Skeletal muscle satellite cell (primary cell): ENCODE results near the gene TPM1.

Experiments
- H3K27me3 ChIP-seq: 2 replicates; pipeline ENCODE4 v1.7.0; 2013; ENCODE audit warnings: low read length; ENCODE audit not compliant: control insufficient read depth, insufficient read depth
- H3K36me3 ChIP-seq: 2 replicates; pipeline ENCODE4 v1.7.0; 2013; ENCODE audit warnings: mild to moderate bottlenecking, control low read depth, low read length; ENCODE audit not compliant: insufficient read depth
- H3K4me1 ChIP-seq: 2 replicates; pipeline ENCODE4 v1.7.0; 2013; ENCODE audit warnings: low read length; ENCODE audit not compliant: control insufficient read depth, insufficient read depth
- H3K4me2 ChIP-seq: 2 replicates; pipeline ENCODE4 v1.7.0; 2013; ENCODE audit warnings: mild to moderate bottlenecking, low read length
- H3K4me3 ChIP-seq: 2 replicates; pipeline ENCODE4 v1.7.0; 2013; ENCODE audit warnings: low read length
- H3K9ac ChIP-seq: 2 replicates; pipeline ENCODE4 v1.7.0; 2013; ENCODE audit warnings: mild to moderate bottlenecking, low read depth, low read length, moderate library complexity
- H3K9me3 ChIP-seq: replicated peaks from 2 replicates; pipeline ENCODE4 v1.7.0; 2013; ENCODE audit warnings: mild to moderate bottlenecking, control low read depth, low read length

The TPM1 gene

GRCh38 chr15:63006032-63006878, 36.3 kb upstream of the TPM1 start:
- Histone ChIP-seq H3K27me3 (no peaks in the 10 kb centered on the region), H3K4me2 (no peak overlapping the region), H3K4me3 (no peak overlapping the region), H3K36me3 (no peaks in the 10 kb centered on the region), H3K9ac (no peak overlapping the region), H3K4me1 (no peaks in the 10 kb centered on the region), H3K9me3 (no peaks in the 10 kb centered on the region)

- Histone ChIP-seq H3K9ac (no peak overlapping the region), H3K36me3 (no peaks in the 10 kb centered on the region), H3K4me3 (no peak overlapping the region), H3K27me3 (no peaks in the 10 kb centered on the region), H3K4me1 (peaks cover 8% of the 10 kb centered on the region), H3K4me2 (no peak overlapping the region), H3K9me3 (no peaks in the 10 kb centered on the region)
Measured at GRCh38 chr15:63008333-63009049, 34.1 kb upstream of the TPM1 start.

GRCh38 chr15:63010386-63010785, 32.2 kb upstream of the TPM1 start:
- no peak overlapping the region for H3K9ac ChIP-seq
- peaks cover 27% of the 10 kb centered on the region for H3K4me1 ChIP-seq
- no peaks in the 10 kb centered on the region for H3K9me3 ChIP-seq
- H3K27me3 ChIP-seq, result no peaks in the 10 kb centered on the region
- H3K4me2 ChIP-seq, result no peak overlapping the region
- H3K36me3 ChIP-seq, result no peaks in the 10 kb centered on the region
- no peak overlapping the region for H3K4me3 ChIP-seq

GRCh38 chr15:63010920-63011693, 31.4 kb upstream of the TPM1 start:
- Histone ChIP-seq H3K9ac (no peak overlapping the region), H3K9me3 (no peaks in the 10 kb centered on the region), H3K4me1 (peaks cover 34% of the 10 kb centered on the region), H3K27me3 (no peaks in the 10 kb centered on the region), H3K4me2 (no peak overlapping the region), H3K36me3 (no peaks in the 10 kb centered on the region), H3K4me3 (no peak overlapping the region)

- Histone ChIP-seq H3K4me3 (no peak overlapping the region), H3K27me3 (no peaks in the 10 kb centered on the region), H3K36me3 (no peaks in the 10 kb centered on the region), H3K9me3 (no peaks in the 10 kb centered on the region), H3K4me2 (no peak overlapping the region), H3K4me1 (peaks cover 40% of the 10 kb centered on the region), H3K9ac (no peak overlapping the region)
Measured at GRCh38 chr15:63012444-63012843, 30.1 kb upstream of the TPM1 start.

GRCh38 chr15:63013052-63013808, 29.3 kb upstream of the TPM1 start:
- peak overlapping the region; percentile 33 for H3K9ac ChIP-seq
- no peaks in the 10 kb centered on the region for H3K36me3 ChIP-seq
- no peaks in the 10 kb centered on the region for H3K9me3 ChIP-seq

GRCh38 chr15:63014578-63014977, 28.0 kb upstream of the TPM1 start:
- no peak overlapping the region for H3K9ac ChIP-seq
- H3K4me1 ChIP-seq, result peaks cover 54% of the 10 kb centered on the region
- no peaks in the 10 kb centered on the region for H3K27me3 ChIP-seq
- H3K4me3 ChIP-seq, result no peak overlapping the region
- no peaks in the 10 kb centered on the region for H3K9me3 ChIP-seq
- no peaks in the 10 kb centered on the region for H3K36me3 ChIP-seq
- H3K4me2 ChIP-seq, result no peak overlapping the region

More at GRCh38 chr15:63013052-63013808, 29.3 kb upstream of the TPM1 start:
- peak overlapping the region; percentile 70 for H3K4me2 ChIP-seq
- H3K27me3 ChIP-seq, result no peaks in the 10 kb centered on the region
- peak overlapping the region; percentile 7 for H3K4me3 ChIP-seq
- peaks cover 40% of the 10 kb centered on the region for H3K4me1 ChIP-seq

GRCh38 chr15:63015618-63016017, 26.9 kb upstream of the TPM1 start:
- Histone ChIP-seq H3K9ac (peak overlapping the region; percentile 17), H3K4me1 (peaks cover 63% of the 10 kb centered on the region), H3K27me3 (no peaks in the 10 kb centered on the region), H3K9me3 (no peaks in the 10 kb centered on the region), H3K36me3 (no peaks in the 10 kb centered on the region), H3K4me3 (no peak overlapping the region), H3K4me2 (peak overlapping the region; percentile 12)

GRCh38 chr15:63016234-63016633, 26.3 kb upstream of the TPM1 start:
- Histone ChIP-seq H3K27me3 (no peaks in the 10 kb centered on the region), H3K9me3 (no peaks in the 10 kb centered on the region), H3K4me3 (no peak overlapping the region), H3K4me2 (peak overlapping the region; percentile 12), H3K4me1 (peaks cover 63% of the 10 kb centered on the region), H3K9ac (peak overlapping the region; percentile 17), H3K36me3 (no peaks in the 10 kb centered on the region)

GRCh38 chr15:63018639-63019038, 23.9 kb upstream of the TPM1 start:
- Histone ChIP-seq H3K4me2 (no peak overlapping the region), H3K36me3 (no peaks in the 10 kb centered on the region), H3K9me3 (no peaks in the 10 kb centered on the region), H3K4me1 (peaks cover 66% of the 10 kb centered on the region), H3K4me3 (no peak overlapping the region), H3K27me3 (no peaks in the 10 kb centered on the region), H3K9ac (no peak overlapping the region)
